NCI-H524 (cell line): ENCODE measurements around the gene SLC2A5.
"Not testable (repeated sequence)": the region's sequence is repeated elsewhere in the genome, so short reads cannot be mapped to it uniquely, and the experiment has no call there.

Experiments
- DNase-seq, 2 experiments: peaks; one replicate each; lab custom pipeline; 2025; lab: John Stamatoyannopoulos, UW

The SLC2A5 gene

GRCh38 chr1:9033363-9033762 lies 36.1 kb downstream of the SLC2A5 start:
- no peak for DNase-seq

GRCh38 chr1:9031484-9032259 lies 37.8 kb downstream of the SLC2A5 start:
- DNase-seq: no peak

- not testable (repeated sequence) for DNase-seq
These were observed 38.4 kb downstream of the SLC2A5 start for GRCh38 chr1:9031077-9031476.

GRCh38 chr1:9028921-9029705 lies 40.3 kb downstream of the SLC2A5 start:
- DNase-seq: no peak

GRCh38 chr1:9027307-9027706 lies 42.1 kb downstream of the SLC2A5 start:
- no peak for DNase-seq

GRCh38 chr1:9025449-9025848 lies 44.0 kb downstream of the SLC2A5 start:
- no peak for DNase-seq

- DNase-seq: no peak
These were observed 44.6 kb downstream of the SLC2A5 start for GRCh38 chr1:9024837-9025236.

- no peak for DNase-seq
These were observed 46.7 kb downstream of the SLC2A5 start for GRCh38 chr1:9022773-9023172.

- not testable (repeated sequence) for DNase-seq
These were observed 47.3 kb downstream of the SLC2A5 start for GRCh38 chr1:9022026-9022738.

GRCh38 chr1:9020305-9020704 lies 49.1 kb downstream of the SLC2A5 start:
- no peak for DNase-seq

GRCh38 chr1:9019896-9020295 lies 49.5 kb downstream of the SLC2A5 start:
- no peak for DNase-seq

- DNase-seq: no peak
These were observed 51.1 kb downstream of the SLC2A5 start for GRCh38 chr1:9018333-9018732.

GRCh38 chr1:9016455-9016854 lies 53.0 kb downstream of the SLC2A5 start:
- DNase-seq: no peak

- no peak for DNase-seq
These were observed 54.7 kb downstream of the SLC2A5 start for GRCh38 chr1:9014475-9015375.

GRCh38 chr1:9013819-9014218 lies 55.6 kb downstream of the SLC2A5 start:
- DNase-seq: no peak

GRCh38 chr1:9010781-9011323 lies 58.6 kb downstream of the SLC2A5 start:
- DNase-seq: no peak

GRCh38 chr1:9009438-9010370 lies 59.7 kb downstream of the SLC2A5 start:
- DNase-seq: peak in 1 of 2 experiments; percentile 61

- DNase-seq: no peak
These were observed 61.2 kb downstream of the SLC2A5 start for GRCh38 chr1:9008236-9008635.

- no peak for DNase-seq
These were observed 62.3 kb downstream of the SLC2A5 start for GRCh38 chr1:9006956-9007615.

- DNase-seq: no peak
These were observed 64.1 kb downstream of the SLC2A5 start for GRCh38 chr1:9005395-9005708.
